Suprapubic skin (tissue), 4 donors: Measurements from ENCODE around the gene PLOD2. TPM values are rescaled to one million over a fixed set of nuclear protein-coding genes. Genes with fewer than 3 reads are reported as not detected.

Experiments
- DNase-seq, 2 donors: peaks; one replicate each; pipeline ENCODE4 v3.0.0-alpha.2; 2019; ENCODE audit warnings: low spot score in 2 of 2
- H3K27ac ChIP-seq: fragments of 200-600 bp; sonication (generic); one replicate; pipeline ENCODE4 v1.5.1; 2019
- H3K27me3 ChIP-seq: fragments of 200-600 bp; sonication (generic); one replicate; pipeline ENCODE4 v1.5.1; 2019
- H3K36me3 ChIP-seq: fragments of 200-600 bp; sonication (generic); one replicate; pipeline ENCODE4 v1.5.1; 2019
- H3K4me1 ChIP-seq: fragments of 200-600 bp; sonication (generic); one replicate; pipeline ENCODE4 v1.5.1; 2019
- H3K4me3 ChIP-seq: fragments of 200-600 bp; sonication (generic); one replicate; pipeline ENCODE4 v1.5.1; 2019; ENCODE audit warnings: mild to moderate bottlenecking
- H3K9me3 ChIP-seq: fragments of 200-600 bp; sonication (generic); one replicate; pipeline ENCODE4 v1.5.1; 2019
- EP300 ChIP-seq: sonication (generic); formaldehyde crosslinking; IDR thresholded peaks from one replicate; pipeline ENCODE4 v1.6.1; 2017; ENCODE audit warnings: antibody characterized with exemption
- POLR2A ChIP-seq, 2 donors: fragments of 450-650 bp; IDR thresholded peaks; one replicate each; pipeline ENCODE4 v1.6.1; 2017; ENCODE audit warnings: antibody characterized with exemption in 2 of 2, mild to moderate bottlenecking in 2 of 2, moderate library complexity in 2 of 2
- POLR2AphosphoS5 ChIP-seq, 3 donors: sonication (generic); formaldehyde crosslinking; IDR thresholded peaks; one replicate each; pipeline ENCODE4 v1.6.1; 2017; ENCODE audit warnings: antibody characterized with exemption in 3 of 3
- WGBS: methylation state at CpG from one replicate; pipeline ENCODE4 v1.1.5; 2018; 5-methylcytosine and 5-hydroxymethylcytosine counted together
- total RNA-seq, 4 donors: library from RNA; depleted of rRNA; stranded (reverse); fragments of >200 nt; gene quantifications; one replicate each; pipeline ENCODE4 v1.1.0, GENCODE V29; 2016
- TF ChIP-seq, protein P1 (sequence below), 2 donors: fragments of 200-600 bp in 1 of 2; fragments of 450-650 bp in 1 of 2; sonication (generic) in 1 of 2; IDR thresholded peaks; one replicate each; pipeline ENCODE4 v1.5.1; 2016 to 2019; ENCODE audit warnings: antibody characterized with exemption in 2 of 2, mild to moderate bottlenecking in 1 of 2, moderate library complexity in 1 of 2

The PLOD2 gene
- total RNA-seq, 4 donors from 2014 or later, result 5.3 to 19.0 (median 8.6) TPM

DNA sequence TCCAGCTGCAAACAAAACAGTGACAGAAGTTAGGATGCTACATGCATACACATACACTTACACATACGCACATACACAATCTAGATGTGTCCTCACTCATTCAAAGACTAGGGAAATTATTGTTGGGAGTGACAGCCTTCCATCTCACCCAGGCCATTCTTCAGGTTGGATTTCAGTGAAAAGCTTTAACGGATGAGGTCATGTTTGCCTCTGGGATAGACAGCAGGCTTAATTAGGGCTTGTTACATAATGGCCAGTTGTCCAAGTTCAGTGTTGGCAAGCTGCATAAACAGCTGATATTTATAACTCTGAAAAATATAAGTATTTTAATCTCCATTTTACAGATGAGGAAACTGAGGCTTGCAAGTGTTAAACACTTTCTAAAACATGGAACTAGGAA lies 35.8 kb upstream of the PLOD2 start:
- H3K4me3 ChIP-seq, result no peak overlapping the region
- TF ChIP-seq EP300, result no peak
- no peak for TF ChIP-seq POLR2A (IDR thresholded peaks at IDR 0.05)
- TF ChIP-seq, protein P1, sequence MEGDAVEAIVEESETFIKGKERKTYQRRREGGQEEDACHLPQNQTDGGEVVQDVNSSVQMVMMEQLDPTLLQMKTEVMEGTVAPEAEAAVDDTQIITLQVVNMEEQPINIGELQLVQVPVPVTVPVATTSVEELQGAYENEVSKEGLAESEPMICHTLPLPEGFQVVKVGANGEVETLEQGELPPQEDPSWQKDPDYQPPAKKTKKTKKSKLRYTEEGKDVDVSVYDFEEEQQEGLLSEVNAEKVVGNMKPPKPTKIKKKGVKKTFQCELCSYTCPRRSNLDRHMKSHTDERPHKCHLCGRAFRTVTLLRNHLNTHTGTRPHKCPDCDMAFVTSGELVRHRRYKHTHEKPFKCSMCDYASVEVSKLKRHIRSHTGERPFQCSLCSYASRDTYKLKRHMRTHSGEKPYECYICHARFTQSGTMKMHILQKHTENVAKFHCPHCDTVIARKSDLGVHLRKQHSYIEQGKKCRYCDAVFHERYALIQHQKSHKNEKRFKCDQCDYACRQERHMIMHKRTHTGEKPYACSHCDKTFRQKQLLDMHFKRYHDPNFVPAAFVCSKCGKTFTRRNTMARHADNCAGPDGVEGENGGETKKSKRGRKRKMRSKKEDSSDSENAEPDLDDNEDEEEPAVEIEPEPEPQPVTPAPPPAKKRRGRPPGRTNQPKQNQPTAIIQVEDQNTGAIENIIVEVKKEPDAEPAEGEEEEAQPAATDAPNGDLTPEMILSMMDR (IDR thresholded peaks at IDR 0.05), result no peak
- no peak for TF ChIP-seq POLR2AphosphoS5 (IDR thresholded peaks at IDR 0.05)
- WGBS, result 97% methylated on average over 2 of the region's 2 CpGs
- H3K9me3 ChIP-seq, result no peaks in the 10 kb centered on the region
- no peak overlapping the region for H3K27ac ChIP-seq
- no peaks in the 10 kb centered on the region for H3K4me1 ChIP-seq
- no peaks in the 10 kb centered on the region for H3K36me3 ChIP-seq
- no peaks in the 10 kb centered on the region for H3K27me3 ChIP-seq
- DNase-seq, result no peak

DNA sequence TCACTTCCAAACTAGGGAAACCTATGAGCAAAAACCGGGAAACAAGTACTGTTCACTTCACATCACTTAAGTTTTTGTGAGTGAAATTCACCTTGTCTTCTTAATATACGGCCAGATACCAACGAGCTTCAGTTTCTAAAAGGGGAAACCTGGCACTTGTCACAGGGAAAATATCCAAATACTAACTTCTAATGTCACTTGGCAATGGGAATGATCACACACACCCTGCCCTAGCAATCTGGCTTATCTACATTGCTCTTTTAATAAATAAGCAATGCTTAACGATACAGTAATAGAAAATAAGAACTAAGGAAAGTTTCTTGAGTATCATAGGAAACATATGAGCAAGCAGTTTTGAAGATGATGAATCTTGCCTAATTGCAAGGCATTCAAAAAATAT lies 34.6 kb upstream of the PLOD2 start:
- 36% methylated on average over 4 of the region's 4 CpGs for WGBS
- no peak for TF ChIP-seq POLR2A (IDR thresholded peaks at IDR 0.05)
- TF ChIP-seq POLR2AphosphoS5 (IDR thresholded peaks at IDR 0.05), result no peak
- TF ChIP-seq EP300, result no peak
- TF ChIP-seq, protein P1 (IDR thresholded peaks at IDR 0.05), result no peak

DNA sequence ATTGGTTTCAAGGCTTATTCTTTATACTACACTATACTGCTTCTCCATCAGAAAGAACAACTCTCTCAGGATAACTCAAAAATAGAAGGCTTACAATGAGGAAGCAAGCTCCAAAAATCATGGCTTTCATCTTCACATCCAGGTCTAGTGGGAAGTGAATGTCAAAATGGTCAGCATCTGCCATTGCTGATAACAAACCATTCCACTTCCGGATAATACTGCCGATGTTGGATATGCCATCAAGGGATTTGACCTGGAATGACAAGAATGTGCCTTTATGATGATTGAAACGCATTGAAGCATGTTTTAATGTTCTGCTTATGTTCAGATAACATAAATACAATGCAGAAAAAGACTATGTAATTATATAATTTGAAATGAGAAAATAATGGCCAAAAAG lies 34.0 kb upstream of the PLOD2 start:
- no peak for DNase-seq
- no peaks in the 10 kb centered on the region for H3K9me3 ChIP-seq
- no peak overlapping the region for H3K27ac ChIP-seq
- no peak overlapping the region for H3K4me3 ChIP-seq
- WGBS, result 75% methylated on average over 3 of the region's 3 CpGs
- H3K27me3 ChIP-seq, result no peaks in the 10 kb centered on the region
- H3K4me1 ChIP-seq, result no peaks in the 10 kb centered on the region
- TF ChIP-seq POLR2AphosphoS5 (IDR thresholded peaks at IDR 0.05) (no peak), EP300 (no peak), POLR2A (IDR thresholded peaks at IDR 0.05) (no peak)
- TF ChIP-seq, protein P1 (IDR thresholded peaks at IDR 0.05), result no peak
- H3K36me3 ChIP-seq, result peaks cover 5% of the 10 kb centered on the region

More for the DNA sequence above, 34.6 kb upstream of the PLOD2 start:
- Histone ChIP-seq H3K27ac (no peak overlapping the region), H3K36me3 (no peaks in the 10 kb centered on the region), H3K9me3 (no peaks in the 10 kb centered on the region), H3K4me1 (no peaks in the 10 kb centered on the region), H3K4me3 (no peak overlapping the region), H3K27me3 (no peaks in the 10 kb centered on the region)
- DNase-seq, result no peak

GRCh38 chr3:146191051-146191450 lies 30.1 kb upstream of the PLOD2 start:
- WGBS, result 69% methylated on average over 1 of the region's 1 CpG
- Histone ChIP-seq H3K4me3 (no peak overlapping the region), H3K27me3 (no peaks in the 10 kb centered on the region), H3K36me3 (peaks cover 5% of the 10 kb centered on the region), H3K27ac (no peak overlapping the region), H3K9me3 (no peaks in the 10 kb centered on the region), H3K4me1 (no peaks in the 10 kb centered on the region)
- TF ChIP-seq POLR2AphosphoS5 (IDR thresholded peaks at IDR 0.05) (no peak), EP300 (no peak), POLR2A (IDR thresholded peaks at IDR 0.05) (no peak)
- TF ChIP-seq, protein P1 (IDR thresholded peaks at IDR 0.05), result no peak
- no peak for DNase-seq

- H3K4me1 ChIP-seq, result no peaks in the 10 kb centered on the region
- H3K9me3 ChIP-seq, result no peaks in the 10 kb centered on the region
- H3K4me3 ChIP-seq, result no peak overlapping the region
- no peak for DNase-seq
- H3K36me3 ChIP-seq, result peaks cover 5% of the 10 kb centered on the region
- H3K27me3 ChIP-seq, result no peaks in the 10 kb centered on the region
- H3K27ac ChIP-seq, result no peak overlapping the region
- TF ChIP-seq, protein P1 (IDR thresholded peaks at IDR 0.05), result peak; percentile 51 to 65
- TF ChIP-seq EP300, result no peak
- 12% methylated on average over 6 of the region's 6 CpGs for WGBS
Observed at GRCh38 chr3:146189519-146190173, 28.7 kb upstream of the PLOD2 start.
